Activated CD4-positive, alpha-beta memory T cell treated with anti-CD3 and anti-CD28 coated beads, Interleukin-2, amount 10 ng/mL, durations not matched to agents 7 days and 5 days (primary cell): ENCODE results near the gene RHOF. TPM values are rescaled to one million over a fixed set of nuclear protein-coding genes. Genes with fewer than 3 reads are reported as not detected.

Source experiments
- CTCF ChIA-PET: fragments of 350-600 bp; sonication (Branson Sonifier 250); formaldehyde crosslinking; loops from one replicate; lab custom pipeline; 2021; ENCODE audit warnings: antibody characterized with exemption, inconsistent platforms; lab: Charles Lee
- POLR2A ChIA-PET: fragments of 350-600 bp; sonication (Branson Sonifier 250); formaldehyde crosslinking; loops from one replicate; lab custom pipeline; 2021; ENCODE audit warnings: antibody characterized with exemption; lab: Charles Lee
- DNase-seq: peaks from one replicate; pipeline ENCODE4 v3.0.0-alpha.2; 2020
- H3K27ac Mint-ChIP-seq: one replicate; pipeline ENCODE4 v1.8.0; 2021; ENCODE audit warnings: mild to moderate bottlenecking, mixed read lengths
- H3K27me3 Mint-ChIP-seq: one replicate; pipeline ENCODE4 v1.8.0; 2021; ENCODE audit warnings: mixed read lengths
- H3K36me3 Mint-ChIP-seq: one replicate; pipeline ENCODE4 v1.8.0; 2021; ENCODE audit warnings: low read depth, mixed read lengths
- H3K4me1 Mint-ChIP-seq: one replicate; pipeline ENCODE4 v1.8.0; 2021; ENCODE audit warnings: mixed read lengths
- H3K4me3 Mint-ChIP-seq: one replicate; pipeline ENCODE4 v1.8.0; 2021; ENCODE audit warnings: mild to moderate bottlenecking, mixed read lengths
- H3K9me3 Mint-ChIP-seq: one replicate; pipeline ENCODE4 v1.8.0; 2021; ENCODE audit warnings: mixed read lengths
- total RNA-seq, 2 experiments: library from RNA; stranded (reverse); gene quantifications; one replicate each; pipeline ENCODE4 v1.2.3, GENCODE V29; 2021

The RHOF gene
- total RNA-seq, 2 experiments from 2014 or later: 157 to 163 TPM

GRCh38 chr12:121800694-121801594, 7.5 kb upstream of the RHOF start:
- Mint-ChIP-seq H3K9me3 (no peaks in the 10 kb centered on the region), H3K36me3 (peaks cover 49% of the 10 kb centered on the region), H3K4me3 (peak overlapping the region; percentile 81), H3K4me1 (peaks cover 30% of the 10 kb centered on the region), H3K27ac (peak overlapping the region; percentile 100), H3K27me3 (no peaks in the 10 kb centered on the region)
- CTCF ChIA-PET: interaction anchor here (0.6 to 14.5 kb wide), 5 partner anchors 10 to 302 kb away, joined by 3 to 683 read pairs (median 12); partner anchors contain the start of genes PSMD9 and RHOF
- DNase-seq: peak; percentile 81
- POLR2A ChIA-PET: interaction anchor here (0.8 to 32.8 kb wide), 17 partner anchors 0 to 700 kb away, joined by 3 to 1170 read pairs (median 4); partner anchors contain the start of genes ORAI1, PSMD9, RHOF and RNF34

- peak; percentile 87 for DNase-seq
- H3K4me3 Mint-ChIP-seq: peak overlapping the region; percentile 84
- H3K9me3 Mint-ChIP-seq: no peaks in the 10 kb centered on the region
- ChIA-PET CTCF (interaction anchor here (1.1 to 19.6 kb wide), 5 partner anchors 7 to 92 kb away, joined by 3 to 683 read pairs (median 4); partner anchors contain the start of genes PSMD9, RHOF and SETD1B), POLR2A (interaction anchor here (0.9 to 32.8 kb wide), 8 partner anchors 1 to 701 kb away, joined by 3 to 1170 read pairs (median 12); partner anchors contain the start of genes ORAI1, PSMD9, RHOF and SETD1B)
- H3K36me3 Mint-ChIP-seq: peaks cover 46% of the 10 kb centered on the region
- H3K4me1 Mint-ChIP-seq: peaks cover 32% of the 10 kb centered on the region
- H3K27me3 Mint-ChIP-seq: no peaks in the 10 kb centered on the region
- H3K27ac Mint-ChIP-seq: peak overlapping the region; percentile 92
These were observed 6.6 kb upstream of the RHOF start for GRCh38 chr12:121799842-121800693.

- ChIA-PET CTCF (interaction anchor here (1.1 to 19.6 kb wide), 8 partner anchors 7 to 119 kb away, joined by 3 to 683 read pairs (median 4); partner anchors contain the start of genes CFAP251, PSMD9, RHOF and SETD1B), POLR2A (interaction anchor here (0.9 to 32.8 kb wide), 5 partner anchors 1 to 89 kb away, joined by 3 to 1170 read pairs (median 4); partner anchors contain the start of genes PSMD9, RHOF and SETD1B)
- Mint-ChIP-seq H3K36me3 (peaks cover 44% of the 10 kb centered on the region), H3K27me3 (no peaks in the 10 kb centered on the region), H3K4me3 (peak overlapping the region; percentile 84), H3K9me3 (no peaks in the 10 kb centered on the region), H3K4me1 (peaks cover 40% of the 10 kb centered on the region), H3K27ac (peak overlapping the region; percentile 92)
- DNase-seq: peak; percentile 64
These were observed 5.8 kb upstream of the RHOF start for GRCh38 chr12:121799156-121799841.

- Mint-ChIP-seq H3K9me3 (no peaks in the 10 kb centered on the region), H3K4me3 (peak overlapping the region; percentile 84), H3K36me3 (peaks cover 44% of the 10 kb centered on the region), H3K27me3 (no peaks in the 10 kb centered on the region), H3K4me1 (peaks cover 41% of the 10 kb centered on the region), H3K27ac (peak overlapping the region; percentile 92)
- DNase-seq: no peak
- ChIA-PET CTCF (interaction anchor here (1.1 to 19.6 kb wide), 7 partner anchors 8 to 120 kb away, joined by 3 to 683 read pairs (median 4); partner anchors contain the start of genes CFAP251, PSMD9 and SETD1B), POLR2A (interaction anchor here (1.2 to 32.8 kb wide), 3 partner anchors 2 to 38 kb away, joined by 4 to 1170 read pairs (median 1170); partner anchors contain the start of genes RHOF and SETD1B)
These were observed 5.3 kb upstream of the RHOF start for GRCh38 chr12:121798787-121799155.

GRCh38 chr12:121797937-121798786, 4.7 kb upstream of the RHOF start:
- H3K27me3 Mint-ChIP-seq: no peaks in the 10 kb centered on the region
- POLR2A ChIA-PET: interaction anchor here (1.2 to 32.8 kb wide), 3 partner anchors 3 to 38 kb away, joined by 4 to 1170 read pairs (median 1170); partner anchors contain the start of genes RHOF and SETD1B
- no peaks in the 10 kb centered on the region for H3K9me3 Mint-ChIP-seq
- CTCF ChIA-PET: interaction anchor here (1.3 to 19.6 kb wide), 7 partner anchors 8 to 120 kb away, joined by 3 to 683 read pairs (median 4); partner anchors contain the start of genes CFAP251, PSMD9 and SETD1B
- H3K36me3 Mint-ChIP-seq: peaks cover 44% of the 10 kb centered on the region
- peaks cover 41% of the 10 kb centered on the region for H3K4me1 Mint-ChIP-seq
- peak overlapping the region; percentile 84 for H3K4me3 Mint-ChIP-seq
- peak overlapping the region; percentile 92 for H3K27ac Mint-ChIP-seq
- DNase-seq: no peak

DNA sequence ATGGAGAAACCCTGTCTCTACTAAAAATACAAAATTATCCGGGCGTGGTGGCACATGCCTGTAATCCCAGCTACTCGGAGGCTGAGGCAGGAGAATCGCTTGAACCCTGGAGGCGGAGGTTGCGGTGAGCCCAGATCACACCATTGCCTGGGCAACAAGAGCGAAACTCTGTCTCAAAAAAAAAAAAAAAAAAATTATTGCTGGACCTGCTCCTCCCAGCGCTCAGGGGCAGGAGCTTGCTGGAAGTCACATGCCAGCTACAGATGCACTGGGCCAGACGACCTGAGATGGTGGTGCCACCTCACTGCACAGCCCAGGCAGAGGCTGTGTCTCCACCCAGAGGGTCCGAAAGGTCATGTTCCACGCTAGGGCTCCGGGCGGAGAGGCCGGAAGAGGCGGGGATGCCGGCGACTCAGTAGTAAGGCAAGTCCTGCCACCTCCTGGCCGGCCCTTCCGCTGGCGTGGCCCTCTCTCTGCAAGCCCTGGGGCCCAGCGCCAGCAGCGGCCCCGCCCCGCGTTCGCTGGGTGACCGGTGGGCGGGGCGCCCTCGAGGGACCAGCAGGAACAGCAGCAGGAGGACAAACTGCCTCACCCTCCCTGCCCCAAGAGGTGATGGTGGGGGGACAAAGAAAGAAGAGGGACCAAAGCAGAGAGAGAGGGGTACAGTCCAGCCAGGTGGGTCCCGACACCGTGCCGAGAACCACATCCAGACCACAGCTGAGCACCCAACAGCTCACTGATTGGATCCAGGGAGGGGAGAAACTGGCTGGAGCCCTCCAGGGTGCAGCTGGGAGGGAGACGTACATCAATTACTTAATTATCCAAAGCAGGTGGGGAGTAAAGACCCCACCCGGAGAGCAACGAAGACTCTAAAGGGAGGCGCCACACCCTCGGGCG, 3.6 kb upstream of the RHOF start:
- ChIA-PET CTCF (interaction anchor here (0.7 to 19.6 kb wide), 6 partner anchors 10 to 110 kb away, joined by 4 to 683 read pairs (median 72); partner anchors contain the start of genes PSMD9, SETD1B and TMEM120B), POLR2A (interaction anchor here (0.6 to 32.8 kb wide), 6 partner anchors 4 to 121 kb away, joined by 3 to 1170 read pairs (median 26); partner anchors contain the start of genes CFAP251, PSMD9, RHOF and SETD1B)
- Mint-ChIP-seq H3K27me3 (no peaks in the 10 kb centered on the region), H3K4me1 (peaks cover 39% of the 10 kb centered on the region), H3K4me3 (no peak overlapping the region), H3K36me3 (peaks cover 42% of the 10 kb centered on the region), H3K27ac (no peak overlapping the region), H3K9me3 (no peaks in the 10 kb centered on the region)
- no peak for DNase-seq

- peaks cover 47% of the 10 kb centered on the region for H3K36me3 Mint-ChIP-seq
- H3K4me3 Mint-ChIP-seq: peak overlapping the region; percentile 92
- POLR2A ChIA-PET: interaction anchor here (1.0 to 32.8 kb wide), 10 partner anchors 5 to 395 kb away, joined by 3 to 1170 read pairs (median 6); partner anchors contain the start of genes CFAP251, PSMD9, RHOF and RNF34
- H3K9me3 Mint-ChIP-seq: no peaks in the 10 kb centered on the region
- no peaks in the 10 kb centered on the region for H3K27me3 Mint-ChIP-seq
- peak; percentile 87 for DNase-seq
- peak overlapping the region; percentile 90 for H3K27ac Mint-ChIP-seq
- H3K4me1 Mint-ChIP-seq: peaks cover 53% of the 10 kb centered on the region
- CTCF ChIA-PET: interaction anchor here (0.7 to 19.6 kb wide), 29 partner anchors 11 to 449 kb away, joined by 3 to 683 read pairs (median 7); partner anchors contain the start of genes CFAP251, PSMD9, SETD1B and TMEM120B
These were observed 1.8 kb upstream of the RHOF start for GRCh38 chr12:121795034-121795968.

- Mint-ChIP-seq H3K4me3 (peak overlapping the region; percentile 92), H3K36me3 (peaks cover 54% of the 10 kb centered on the region), H3K27me3 (no peaks in the 10 kb centered on the region), H3K4me1 (peaks cover 61% of the 10 kb centered on the region), H3K9me3 (no peaks in the 10 kb centered on the region), H3K27ac (peak overlapping the region; percentile 90)
- ChIA-PET CTCF (interaction anchor here (0.6 to 19.6 kb wide), 58 partner anchors 12 to 1501 kb away, joined by 3 to 683 read pairs (median 5); partner anchors contain the start of genes CFAP251, DIABLO, KDM2B and PSMD9), POLR2A (interaction anchor here (0.6 to 32.8 kb wide), 16 partner anchors 6 to 502 kb away, joined by 3 to 1170 read pairs (median 4); partner anchors contain the start of genes ORAI1, PSMD9, RHOF and RNF34)
- DNase-seq: no peak
These were observed 1.1 kb upstream of the RHOF start for GRCh38 chr12:121794534-121795033.
